Renal pelvis (tissue), 4 donors: ENCODE measurements around the gene TMED4. TPM values are rescaled to one million over a fixed set of nuclear protein-coding genes. Genes with fewer than 3 reads are reported as not detected.
"Not testable (repeated sequence)": the region's sequence is repeated elsewhere in the genome, so short reads cannot be mapped to it uniquely, and the experiment has no call there.

Source experiments
- DNase-seq: peaks from one replicate; pipeline ENCODE4 v3.0.0-alpha.2; 2013
- polyA plus RNA-seq, 3 donors: library from polyadenylated mRNA; unstranded; fragments of 120-200 nt; gene quantifications; one replicate each; pipeline ENCODE4 v1.2.1, GENCODE V29; 2013; ENCODE audit not compliant: insufficient read length in 3 of 3

Gene TMED4
- polyA plus RNA-seq, 3 donors = 123 to 177 (median 168) TPM

- no peak for DNase-seq
These were observed 5.8 kb downstream of the TMED4 start for GRCh38 chr7:44576228-44576627.

GRCh38 chr7:44575054-44575453, 7.0 kb downstream of the TMED4 start:
- DNase-seq = no peak

GRCh38 chr7:44574287-44574872, 7.7 kb downstream of the TMED4 start:
- DNase-seq = no peak

GRCh38 chr7:44573464-44574286, 8.4 kb downstream of the TMED4 start, which contains the start of gene DDX56:
TSS of gene DDX56 (minus strand) at chr7:44573908. CDS start at chr7:44573895, 13 bp downstream.
- peak; percentile 94 for DNase-seq

GRCh38 chr7:44572771-44573170, 9.3 kb downstream of the TMED4 start:
- no peak for DNase-seq

GRCh38 chr7:44569959-44570358, 12.1 kb downstream of the TMED4 start:
- no peak for DNase-seq

GRCh38 chr7:44568771-44569560, 13.1 kb downstream of the TMED4 start:
- no peak for DNase-seq

GRCh38 chr7:44567884-44568283, 14.1 kb downstream of the TMED4 start:
- no peak for DNase-seq

- DNase-seq = no peak
These were observed 15.4 kb downstream of the TMED4 start for GRCh38 chr7:44566680-44567079.

GRCh38 chr7:44565795-44566559, 16.1 kb downstream of the TMED4 start:
- DNase-seq = no peak

- peak; percentile 15 for DNase-seq
These were observed 16.8 kb downstream of the TMED4 start for GRCh38 chr7:44565097-44565794.

GRCh38 chr7:44564606-44565005, 17.4 kb downstream of the TMED4 start:
- no peak for DNase-seq

GRCh38 chr7:44563171-44563679, 18.8 kb downstream of the TMED4 start:
- DNase-seq = no peak

- DNase-seq = not testable (repeated sequence)
These were observed 19.4 kb downstream of the TMED4 start for GRCh38 chr7:44562622-44562962.

GRCh38 chr7:44561962-44562621, 19.9 kb downstream of the TMED4 start:
- no peak for DNase-seq

GRCh38 chr7:44561481-44561880, 20.6 kb downstream of the TMED4 start:
- DNase-seq = no peak

- no peak for DNase-seq
These were observed 22.5 kb downstream of the TMED4 start for GRCh38 chr7:44559485-44559884.

- DNase-seq = no peak
These were observed 24.5 kb downstream of the TMED4 start for GRCh38 chr7:44557485-44557884.

GRCh38 chr7:44555350-44555749, 26.7 kb downstream of the TMED4 start:
- DNase-seq = no peak

- not testable (repeated sequence) for DNase-seq
These were observed 29.5 kb downstream of the TMED4 start for GRCh38 chr7:44552473-44553005.
